GM21786 (cell line): ENCODE results near the gene COL11A1.
"Not testable (repeated sequence)": the region's sequence is repeated elsewhere in the genome, so short reads cannot be mapped to it uniquely, and the experiment has no call there.

Source experiments
- ATAC-seq: cut with Tn5 transposase; IDR thresholded peaks from one replicate; pipeline ENCODE4 v1.9.1; 2021; ENCODE audit not compliant: unreplicated experiment

Gene COL11A1

DNA sequence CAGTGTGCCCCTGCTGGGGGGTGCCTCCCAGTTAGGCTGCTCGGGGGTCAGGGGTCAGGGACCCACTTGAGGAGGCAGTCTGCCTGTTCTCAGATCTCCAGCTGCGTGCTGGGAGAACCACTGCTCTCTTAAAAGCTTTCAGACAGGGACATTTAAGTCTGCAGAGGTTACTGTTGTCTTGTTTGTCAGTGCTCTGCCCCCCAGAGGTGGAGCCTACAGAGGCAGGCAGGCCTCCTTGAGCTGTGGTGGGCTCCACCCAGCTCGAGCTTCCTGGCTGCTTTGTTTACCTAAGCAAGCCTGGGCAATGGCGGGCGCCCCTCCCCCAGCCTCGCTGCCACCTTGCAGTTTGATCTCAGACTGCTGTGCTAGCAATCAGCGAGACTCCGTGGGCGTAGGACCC lies 175.0 kb downstream of the COL11A1 start:
- not testable (repeated sequence) for ATAC-seq

- no peak for ATAC-seq
These were observed 188.7 kb downstream of the COL11A1 start for GRCh38 chr1:102919659-102920058.

DNA sequence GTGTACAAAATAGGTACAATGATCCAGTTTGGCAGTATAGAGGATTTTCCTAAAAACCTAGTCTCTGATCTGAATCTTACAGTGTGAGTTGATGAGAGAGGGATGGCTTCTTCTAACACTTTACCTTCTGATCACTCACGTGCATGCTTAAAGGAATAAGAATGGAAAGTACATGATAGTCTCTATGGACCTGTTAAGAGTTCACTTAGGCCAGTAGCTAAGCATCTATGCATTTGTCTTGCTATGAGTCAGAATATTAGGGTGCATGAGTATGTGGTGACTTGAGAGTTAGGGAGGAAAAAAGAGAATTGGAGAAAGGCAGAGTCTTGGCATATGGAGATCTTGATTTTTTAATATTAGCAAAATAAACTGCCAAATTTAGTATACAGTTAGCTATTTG lies 206.3 kb downstream of the COL11A1 start:
- ATAC-seq, result no peak

- ATAC-seq, result no peak
These were observed 208.4 kb downstream of the COL11A1 start for GRCh38 chr1:102899935-102900334.

DNA sequence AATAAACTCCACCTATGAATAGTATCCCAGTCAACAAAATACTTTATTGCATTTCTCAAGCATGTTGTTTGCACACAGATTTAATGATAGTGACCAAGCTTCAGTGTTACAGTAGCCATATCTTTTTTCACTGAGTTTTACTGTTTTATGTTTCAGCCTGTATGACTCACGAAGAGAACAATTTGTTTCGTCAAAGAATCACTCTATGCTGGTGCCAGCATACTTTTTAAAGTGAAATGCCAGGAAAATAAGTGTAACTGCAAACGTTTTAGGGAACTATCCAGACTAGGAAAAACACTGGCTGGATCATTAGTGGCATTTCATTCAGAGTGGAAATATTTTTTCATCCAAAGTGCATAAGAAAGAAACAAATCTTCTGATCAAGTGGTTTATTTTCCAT lies 210.8 kb downstream of the COL11A1 start:
- ATAC-seq, result no peak

DNA sequence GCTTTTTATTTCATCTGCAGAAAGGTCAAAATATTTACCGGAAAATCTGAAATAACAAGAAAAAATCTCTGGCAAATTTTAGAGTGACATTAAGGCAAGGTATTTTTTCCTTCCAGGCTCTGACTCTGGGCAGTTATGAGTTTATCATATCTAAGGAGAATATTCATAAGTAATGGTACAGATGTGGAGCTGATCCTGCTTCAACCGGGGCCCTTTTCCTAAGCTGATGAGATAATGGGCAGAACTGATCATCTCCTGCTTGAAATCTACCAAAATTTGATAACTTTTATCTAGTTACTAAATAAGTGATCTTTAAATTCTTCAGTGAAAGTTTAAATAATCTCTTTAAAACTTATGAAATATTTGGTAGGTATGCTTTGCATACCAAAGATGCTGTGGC lies 211.6 kb downstream of the COL11A1 start:
- no peak for ATAC-seq

- no peak for ATAC-seq
These were observed 212.0 kb downstream of the COL11A1 start for GRCh38 chr1:102896286-102896685.

- no peak for ATAC-seq
These were observed 216.3 kb downstream of the COL11A1 start for GRCh38 chr1:102891868-102892625.

GRCh38 chr1:102886638-102887037 lies 221.7 kb downstream of the COL11A1 start:
- ATAC-seq, result no peak

- no peak for ATAC-seq
These were observed 224.1 kb downstream of the COL11A1 start for GRCh38 chr1:102884238-102884637.

- ATAC-seq, result no peak
These were observed 228.8 kb downstream of the COL11A1 start for GRCh38 chr1:102879439-102879993.

DNA sequence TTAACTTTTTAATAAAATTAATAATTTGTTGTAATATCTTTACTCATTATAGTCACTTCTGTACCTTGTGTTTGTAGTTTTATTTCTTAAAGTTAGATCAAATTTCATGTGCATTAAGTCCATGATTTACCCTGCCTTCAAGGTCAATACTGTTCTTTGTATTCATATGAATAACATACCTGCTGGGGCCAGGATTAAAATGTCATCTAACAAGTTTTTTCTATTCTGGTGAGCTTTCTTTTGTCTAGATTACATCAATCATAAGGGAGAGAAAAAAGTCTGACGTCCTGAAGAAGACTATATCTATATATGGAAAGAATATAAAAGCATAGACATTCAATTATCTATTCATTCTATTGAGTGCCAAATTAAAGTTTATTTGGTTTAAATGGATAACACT lies 232.6 kb downstream of the COL11A1 start:
- ATAC-seq, result no peak

GRCh38 chr1:102872526-102872925 lies 235.8 kb downstream of the COL11A1 start:
- no peak for ATAC-seq

GRCh38 chr1:102872097-102872496 lies 236.2 kb downstream of the COL11A1 start:
- ATAC-seq, result no peak

DNA sequence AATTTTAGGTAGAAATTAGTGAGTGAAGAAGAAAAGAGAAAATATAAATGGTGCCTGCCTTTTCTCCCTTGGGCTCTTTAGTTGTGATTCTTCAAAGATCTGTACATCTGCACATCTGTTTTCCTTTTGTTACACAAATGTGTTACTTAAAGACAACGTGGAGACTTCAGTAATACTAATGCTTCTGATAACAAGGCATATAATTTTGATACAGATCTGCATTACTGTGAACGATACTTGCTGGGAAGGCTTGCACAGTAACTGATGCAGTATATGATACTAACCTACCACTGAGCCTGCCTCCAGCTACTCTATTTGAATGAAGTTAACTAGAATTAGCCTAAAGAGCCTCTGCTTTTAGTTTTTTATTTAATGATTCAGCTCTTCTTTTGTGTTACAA lies 244.6 kb downstream of the COL11A1 start:
- no peak for ATAC-seq

DNA sequence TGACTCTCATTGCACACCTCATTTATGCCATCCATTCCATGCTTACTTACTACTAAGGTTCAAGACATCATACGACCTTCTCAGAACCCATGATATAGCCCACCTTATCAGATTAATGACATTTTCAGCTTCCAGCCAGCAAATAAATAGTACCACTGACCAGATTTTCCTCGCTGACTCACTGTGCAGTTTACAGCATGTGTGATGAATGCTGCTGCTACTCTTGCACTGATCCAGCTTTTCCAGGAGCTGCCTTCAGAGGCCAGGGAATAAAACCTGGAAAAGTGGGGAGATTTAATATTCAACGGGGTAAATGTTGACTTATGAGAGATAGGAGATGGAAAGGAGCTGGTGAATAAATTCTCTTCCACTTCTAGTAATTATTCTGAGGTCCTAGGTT lies 247.1 kb downstream of the COL11A1 start:
- no peak for ATAC-seq

- no peak for ATAC-seq
These were observed 249.6 kb downstream of the COL11A1 start for GRCh38 chr1:102858695-102859094.

- ATAC-seq, result no peak
These were observed 251.1 kb downstream of the COL11A1 start for GRCh38 chr1:102857251-102857650.

DNA sequence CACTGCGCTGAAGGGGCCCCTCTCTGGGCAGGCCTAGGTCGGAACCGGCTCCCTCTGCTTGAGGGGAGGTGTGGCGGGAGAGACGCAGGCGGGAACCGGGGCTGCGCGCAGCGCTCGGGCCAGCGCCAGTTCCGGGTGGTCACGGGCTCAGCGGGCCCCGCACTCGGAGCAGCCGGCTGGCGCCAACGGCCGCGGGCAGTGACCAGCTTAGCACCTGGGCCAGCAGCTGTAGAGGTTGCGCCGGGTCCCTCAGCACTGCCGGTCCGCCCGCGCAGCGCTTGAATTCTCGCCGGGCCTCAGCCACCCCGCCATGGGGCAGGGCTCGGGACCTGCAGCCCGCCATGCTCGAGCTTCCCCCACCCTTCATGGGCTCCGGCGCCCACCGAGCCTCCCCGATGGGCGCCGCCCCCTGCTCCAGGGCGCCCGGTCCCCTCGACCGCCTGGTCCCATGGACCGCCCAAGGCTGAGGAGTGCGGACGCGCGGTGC lies 254.6 kb downstream of the COL11A1 start:
- ATAC-seq, result no peak

DNA sequence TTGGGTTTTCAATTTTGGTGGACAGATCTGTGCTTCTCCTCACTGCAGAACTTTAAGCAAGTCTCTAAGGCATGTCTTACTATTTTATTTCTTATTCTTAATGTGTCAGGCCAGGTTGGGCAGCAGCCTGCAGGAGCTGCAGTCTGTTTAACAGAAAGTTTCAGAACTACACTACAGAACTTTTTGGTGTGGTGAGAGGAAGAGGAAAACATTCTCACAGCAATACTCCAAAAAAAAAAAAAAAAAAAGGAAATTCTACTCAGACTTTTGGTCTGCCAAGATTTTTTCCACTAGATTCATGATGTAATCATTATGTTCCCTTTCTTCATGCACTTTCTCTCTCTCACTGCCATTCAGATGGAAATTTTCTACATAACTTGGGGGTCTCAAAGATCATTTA lies 255.2 kb downstream of the COL11A1 start:
- ATAC-seq, result no peak

- ATAC-seq, result no peak
These were observed 255.7 kb downstream of the COL11A1 start for GRCh38 chr1:102852613-102853012.

DNA sequence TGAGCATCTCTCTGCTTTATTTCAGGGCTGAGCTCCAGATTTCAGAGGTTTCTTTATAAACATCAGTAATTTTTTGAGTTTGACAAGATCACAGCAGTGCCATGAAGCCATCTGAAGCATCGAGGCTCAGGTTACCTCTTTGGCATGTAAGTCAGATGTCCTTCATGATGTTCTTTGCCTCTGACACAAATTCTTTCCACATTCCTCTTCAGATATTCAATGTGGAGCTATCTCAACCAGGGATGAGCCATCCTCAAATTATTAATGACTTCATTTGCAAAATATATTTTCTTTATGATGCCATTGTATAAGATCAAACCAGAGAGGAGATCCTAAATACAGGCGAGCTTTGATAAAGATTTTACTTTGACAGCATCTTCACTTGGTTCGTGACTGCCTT lies 256.7 kb downstream of the COL11A1 start:
- ATAC-seq, result no peak

DNA sequence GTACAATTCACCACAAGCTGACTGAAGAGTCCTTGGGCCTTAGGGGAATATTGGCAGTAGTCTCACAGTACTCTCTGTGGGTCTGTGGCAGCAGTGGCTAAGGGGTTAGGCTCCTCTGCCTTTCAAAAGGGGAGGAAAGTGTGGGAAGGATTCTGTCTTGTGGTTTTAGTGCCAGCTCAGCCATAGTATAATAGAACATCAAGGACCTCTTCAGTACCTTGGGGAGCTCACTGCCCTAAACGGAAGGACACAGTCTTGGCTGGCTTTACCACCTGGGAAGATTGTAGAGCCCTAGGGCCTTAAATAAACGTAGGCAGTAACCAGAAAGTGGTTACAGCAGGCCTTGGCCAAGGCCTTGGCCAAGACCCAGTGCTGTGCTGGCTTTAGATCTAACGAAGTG lies 265.7 kb downstream of the COL11A1 start:
- ATAC-seq, result no peak
